Hippocampal formation (tissue), 2 donors: Measurements from ENCODE around the gene HIC1.

Experiments
- DNase-seq, 2 donors: peaks; one replicate each; lab custom pipeline; 2025; lab: John Stamatoyannopoulos, UW

HIC1 gene

DNA sequence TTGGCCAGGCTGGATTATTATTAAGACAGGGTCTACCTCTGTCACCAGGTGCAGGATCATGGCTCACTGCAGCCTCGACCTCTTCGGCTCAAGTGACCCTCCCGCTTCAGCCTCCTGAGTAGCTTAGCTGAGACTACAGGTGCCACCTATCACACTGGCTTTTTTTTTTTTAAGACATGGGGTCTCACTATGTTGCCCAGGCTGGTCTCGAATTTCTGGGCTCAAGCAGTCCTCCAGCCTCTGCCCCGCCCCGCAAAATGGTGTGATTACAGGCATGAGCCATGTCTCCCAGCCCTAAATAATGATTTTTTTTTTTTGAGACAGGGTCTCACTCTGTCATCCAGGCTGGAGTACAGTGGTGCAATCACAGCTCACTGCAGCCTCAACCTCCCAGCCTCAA is 7.3 kb upstream of the HIC1 start:
- DNase-seq, result no peak

DNA sequence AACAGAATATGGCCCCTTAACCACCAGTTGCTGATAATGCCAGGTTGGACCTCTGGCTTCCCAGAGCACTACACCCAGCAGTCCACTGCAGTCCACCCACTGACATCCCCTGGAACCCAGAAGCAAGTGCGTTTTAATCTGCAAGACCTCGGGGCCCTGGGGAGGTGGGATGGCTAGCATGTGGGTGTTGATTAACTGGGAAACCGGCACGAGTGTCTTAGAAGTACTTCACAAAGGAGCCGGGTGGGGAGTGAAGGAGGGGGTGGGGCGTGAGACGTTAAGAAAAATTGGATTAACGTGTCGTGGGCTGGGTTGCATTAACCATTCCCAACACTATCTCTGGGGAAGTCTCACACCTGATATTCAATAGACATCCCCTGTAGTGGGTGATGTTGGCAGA is 6.1 kb upstream of the HIC1 start:
- no peak for DNase-seq

DNA sequence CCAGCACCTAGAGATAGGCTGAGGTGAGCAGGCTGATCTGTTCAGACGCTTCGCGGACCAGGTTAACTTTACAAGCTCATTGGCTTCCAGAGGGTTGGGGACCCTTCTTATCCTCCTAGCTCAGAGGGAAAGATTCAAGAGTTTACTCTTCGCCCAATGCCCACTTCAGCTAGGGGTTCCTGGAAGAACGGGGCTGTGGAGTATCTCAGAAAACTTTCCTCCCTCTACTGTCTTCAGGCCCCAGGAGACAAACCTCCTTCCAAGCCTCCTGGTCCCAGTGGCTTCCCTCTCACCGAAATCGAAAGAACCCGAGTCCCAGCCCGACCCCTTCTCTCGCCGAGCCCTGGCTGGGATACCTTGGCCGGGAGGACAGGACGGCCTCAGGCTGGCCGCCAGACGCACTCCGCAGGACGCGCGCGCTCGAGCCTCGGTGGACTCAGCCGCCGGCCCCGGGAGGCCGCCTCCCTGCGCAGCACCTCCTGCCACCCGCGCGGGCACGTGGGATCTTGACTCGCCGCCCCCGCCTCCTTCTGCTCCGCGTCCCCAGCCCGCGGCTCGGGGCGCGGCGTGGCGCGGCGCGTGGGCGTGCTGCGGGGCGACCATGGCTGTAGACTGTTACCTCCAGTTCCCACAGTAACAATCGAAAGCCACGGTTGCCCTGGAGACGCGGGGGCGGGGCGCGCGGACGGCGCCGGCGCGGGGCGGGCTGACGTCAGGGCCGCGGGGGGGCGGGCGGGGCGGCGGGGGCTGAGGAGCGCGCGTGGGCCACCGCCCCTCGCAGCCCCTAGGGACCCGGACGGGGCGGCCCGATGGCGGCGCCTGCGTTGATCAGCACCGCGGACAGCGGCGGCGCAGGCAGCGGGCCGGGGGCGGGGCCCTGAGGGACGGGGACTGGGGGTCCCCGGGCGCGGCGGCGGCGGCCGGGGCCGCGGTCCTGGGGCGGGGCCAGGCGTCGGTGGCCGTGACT is 5.3 kb upstream of the HIC1 start:
- peak; percentile 54 to 59 for DNase-seq

DNA sequence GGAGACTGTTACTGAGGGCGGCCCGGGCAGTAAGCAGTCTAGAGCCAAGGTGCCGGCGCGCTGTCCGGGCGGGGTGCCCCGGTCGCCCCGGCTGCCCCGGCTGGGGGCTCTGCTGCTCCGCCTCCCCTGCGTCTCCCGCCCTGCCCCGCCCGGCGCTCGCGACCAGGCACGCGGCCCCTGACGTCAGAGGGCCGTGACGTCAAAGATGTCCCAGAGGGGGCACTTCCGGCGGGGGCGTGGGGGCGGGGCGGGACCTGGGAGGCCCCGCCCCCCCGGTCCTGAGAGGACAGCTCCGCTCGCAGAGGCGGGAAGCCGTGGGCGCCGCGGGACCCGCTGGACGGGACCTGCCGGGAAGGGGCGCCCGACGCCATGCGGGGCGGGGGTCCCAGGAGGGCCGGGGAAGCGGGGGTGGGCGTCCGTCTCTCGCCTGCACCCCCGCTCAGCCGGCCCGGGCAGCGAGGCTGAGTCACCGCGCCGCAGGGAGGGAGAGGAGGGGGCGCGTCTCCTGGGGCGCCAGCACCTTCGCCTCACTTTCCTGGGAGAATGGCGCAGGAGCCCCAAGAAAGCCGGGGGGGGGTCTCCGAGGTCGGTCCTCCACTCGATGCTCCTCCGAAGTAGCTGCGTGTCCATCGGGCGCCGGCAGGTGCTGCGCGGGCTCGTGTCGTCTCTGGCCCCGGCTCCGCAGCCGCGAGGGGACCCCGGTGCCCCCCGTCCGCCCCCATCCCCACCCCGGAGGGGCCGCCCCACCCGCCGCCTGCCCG is 4.4 kb upstream of the HIC1 start:
- peak in 1 of 2 donors; percentile 36 for DNase-seq

DNA sequence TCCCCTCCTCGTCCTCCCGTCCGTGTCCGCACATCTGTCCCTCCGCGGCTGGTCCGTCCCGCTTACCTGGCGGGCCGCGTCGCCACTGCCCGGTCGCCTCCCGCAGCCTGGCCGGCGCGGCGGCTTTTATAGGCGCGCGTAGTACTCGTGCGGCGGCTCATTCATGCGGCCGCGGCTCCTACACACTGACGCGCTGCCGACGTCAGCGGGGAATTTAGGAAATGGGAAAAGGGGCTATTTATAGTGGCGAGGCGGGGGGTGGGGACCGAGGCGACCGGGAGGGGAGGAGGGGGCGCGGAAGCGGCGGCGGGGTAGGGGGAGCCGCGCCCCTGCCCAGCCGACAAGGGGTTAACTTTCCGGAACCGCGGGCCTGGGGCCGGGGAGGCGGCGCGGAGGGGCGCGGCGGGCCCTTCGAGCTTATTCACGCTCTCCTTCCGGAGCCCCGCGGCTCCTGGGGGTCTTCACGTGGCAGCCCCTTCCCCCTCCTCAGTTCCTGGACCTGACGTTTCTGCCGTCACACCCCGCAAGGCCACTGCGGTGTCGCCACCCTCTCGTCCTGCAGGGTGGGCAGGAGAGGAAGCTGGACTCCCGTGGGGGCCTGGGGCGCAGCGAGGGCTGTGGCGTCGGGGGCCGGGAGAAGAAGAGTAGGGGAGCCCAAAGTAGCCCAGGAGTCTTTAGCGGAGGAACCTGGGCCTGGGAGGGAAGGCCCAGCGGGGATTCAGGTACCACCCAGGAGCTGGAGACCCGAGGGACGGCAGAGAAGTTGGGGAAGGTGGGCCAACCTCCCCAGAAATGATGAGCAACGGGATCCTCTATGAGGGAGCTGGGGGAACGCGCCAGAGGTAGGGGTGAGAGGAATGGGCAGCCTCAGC is 3.6 kb upstream of the HIC1 start:
- no peak for DNase-seq

DNA sequence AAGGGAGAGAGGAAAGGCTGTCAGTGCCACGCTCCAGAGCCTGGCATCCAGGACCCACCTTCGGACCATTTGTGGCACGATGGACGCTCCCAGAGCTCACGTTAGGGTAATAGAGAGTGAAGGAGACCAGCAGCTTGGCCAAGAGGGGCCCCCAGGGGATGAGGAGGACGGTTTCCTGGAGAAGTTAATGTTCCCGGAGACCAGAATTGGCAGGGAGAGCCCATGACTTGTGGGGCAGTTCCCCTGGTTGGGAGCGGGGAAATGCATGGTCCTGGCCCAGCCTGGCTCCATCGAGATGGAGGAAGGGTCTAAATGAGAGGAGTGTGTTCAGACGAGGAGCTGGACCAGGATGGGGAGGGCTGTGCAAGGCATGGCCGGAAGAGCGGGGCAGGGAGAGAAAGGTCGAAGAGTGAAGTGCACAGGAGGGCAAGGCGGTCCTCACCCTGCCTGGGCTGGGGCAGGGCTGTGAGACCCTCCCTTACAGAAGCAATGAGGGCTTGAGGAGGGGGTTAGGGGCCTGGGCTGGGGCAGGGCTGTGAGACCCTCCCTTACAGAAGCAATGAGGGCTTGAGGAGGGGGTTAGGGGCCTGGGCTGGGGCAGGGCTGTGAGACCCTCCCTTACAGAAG is 2.9 kb upstream of the HIC1 start:
- no peak for DNase-seq

DNA sequence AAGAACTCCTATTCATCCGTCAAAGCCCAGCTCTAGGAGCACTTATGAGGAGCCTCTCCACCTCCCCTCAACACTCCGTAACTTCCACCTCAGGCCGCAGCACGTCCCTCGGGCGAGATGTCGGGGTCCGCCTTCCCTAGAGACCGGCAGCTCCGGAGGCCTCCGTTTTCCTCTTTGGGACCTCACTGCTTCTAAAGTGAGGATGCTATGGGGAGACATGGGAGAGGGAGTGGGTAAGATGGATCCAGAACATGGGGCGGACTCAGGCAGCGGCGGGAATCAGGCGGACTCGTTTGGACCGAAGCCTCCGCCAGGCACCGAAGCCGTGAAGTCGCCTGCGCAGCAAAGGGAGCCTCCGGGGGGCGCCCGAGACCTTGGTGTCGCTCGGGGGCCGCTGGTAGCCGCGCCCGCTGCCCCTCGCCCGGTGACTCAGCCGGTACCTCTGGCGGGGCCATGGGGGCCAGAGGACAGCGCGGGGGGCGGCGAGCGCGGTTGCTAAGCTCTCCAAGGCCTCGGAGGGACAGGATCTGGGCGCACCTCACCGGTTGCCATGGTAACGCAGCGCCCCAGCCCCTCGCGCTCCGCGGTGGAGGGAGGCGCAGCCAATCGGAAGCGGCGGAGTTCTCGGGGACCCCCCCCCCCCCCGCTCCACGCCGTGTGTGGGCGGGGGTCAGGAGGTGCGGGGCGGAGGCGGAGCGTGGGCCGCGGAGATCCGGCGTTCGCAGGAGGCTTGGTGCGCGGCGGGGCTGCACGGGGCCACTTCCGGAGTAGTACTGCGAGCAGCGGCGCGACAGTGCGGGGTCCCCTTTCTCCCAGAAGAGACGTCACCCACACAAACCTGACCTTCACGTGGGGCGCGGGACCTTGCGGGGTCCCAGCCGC is 1.3 kb upstream of the HIC1 start:
- DNase-seq, result peak; percentile 17 to 61

DNA sequence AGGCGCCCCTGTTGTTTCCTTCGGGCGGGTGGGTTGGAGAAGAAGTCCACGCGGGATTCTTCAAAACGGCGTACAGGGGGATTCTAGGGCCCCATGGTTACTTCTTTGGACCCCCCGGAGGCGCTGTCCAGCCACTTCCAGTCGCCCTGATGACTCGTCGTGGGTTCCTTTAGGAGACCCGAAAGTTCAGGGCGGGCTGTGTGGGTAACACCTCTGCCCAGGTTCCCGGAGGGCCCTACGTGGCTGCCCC is 716 bp upstream of the HIC1 start:
- DNase-seq, result no peak

DNA sequence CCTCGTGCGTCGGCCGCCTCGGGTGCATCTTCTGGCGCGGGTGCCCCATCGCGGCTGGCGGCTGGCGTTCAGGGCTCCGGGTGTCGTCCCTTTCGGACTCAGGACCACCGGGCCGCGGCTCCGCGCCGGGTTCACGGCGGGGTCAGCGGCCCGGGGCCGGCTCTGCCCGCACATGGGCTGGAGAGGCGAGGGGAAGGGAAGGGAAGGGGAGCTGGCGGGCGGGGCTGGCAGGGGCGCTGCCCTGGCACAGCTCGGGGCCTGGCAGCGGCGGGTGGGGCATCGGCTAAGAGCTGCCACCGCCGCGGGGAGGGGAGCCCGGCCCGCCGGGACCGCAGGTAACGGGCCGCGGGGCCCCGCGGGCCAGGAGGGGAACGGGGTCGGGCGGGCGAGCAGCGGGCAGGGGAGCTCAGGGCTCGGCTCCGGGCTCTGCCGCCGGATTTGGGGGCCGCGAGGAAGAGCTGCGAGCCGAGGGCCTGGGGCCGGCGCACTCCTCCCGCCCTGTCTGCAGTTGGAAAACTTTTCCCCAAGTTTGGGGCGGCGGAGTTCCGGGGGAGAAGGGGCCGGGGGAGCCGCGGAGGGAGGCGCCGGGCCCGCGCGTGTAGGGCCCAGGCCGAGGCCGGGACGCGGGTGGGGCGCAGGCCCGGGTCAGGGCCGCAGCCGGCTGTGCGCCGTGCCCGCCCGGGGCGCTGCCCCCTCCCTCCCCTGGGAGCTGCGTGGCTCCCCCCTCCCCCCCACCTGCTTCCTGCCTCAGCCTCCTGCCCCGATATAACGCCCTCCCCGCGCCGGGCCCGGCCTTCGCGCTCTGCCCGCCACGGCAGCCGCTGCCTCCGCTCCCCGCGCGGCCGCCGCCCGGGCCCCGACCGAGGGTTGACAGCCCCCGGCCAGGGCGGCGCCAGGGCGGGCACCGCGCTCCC is 646 bp downstream of the HIC1 start:
- DNase-seq, result no peak

DNA sequence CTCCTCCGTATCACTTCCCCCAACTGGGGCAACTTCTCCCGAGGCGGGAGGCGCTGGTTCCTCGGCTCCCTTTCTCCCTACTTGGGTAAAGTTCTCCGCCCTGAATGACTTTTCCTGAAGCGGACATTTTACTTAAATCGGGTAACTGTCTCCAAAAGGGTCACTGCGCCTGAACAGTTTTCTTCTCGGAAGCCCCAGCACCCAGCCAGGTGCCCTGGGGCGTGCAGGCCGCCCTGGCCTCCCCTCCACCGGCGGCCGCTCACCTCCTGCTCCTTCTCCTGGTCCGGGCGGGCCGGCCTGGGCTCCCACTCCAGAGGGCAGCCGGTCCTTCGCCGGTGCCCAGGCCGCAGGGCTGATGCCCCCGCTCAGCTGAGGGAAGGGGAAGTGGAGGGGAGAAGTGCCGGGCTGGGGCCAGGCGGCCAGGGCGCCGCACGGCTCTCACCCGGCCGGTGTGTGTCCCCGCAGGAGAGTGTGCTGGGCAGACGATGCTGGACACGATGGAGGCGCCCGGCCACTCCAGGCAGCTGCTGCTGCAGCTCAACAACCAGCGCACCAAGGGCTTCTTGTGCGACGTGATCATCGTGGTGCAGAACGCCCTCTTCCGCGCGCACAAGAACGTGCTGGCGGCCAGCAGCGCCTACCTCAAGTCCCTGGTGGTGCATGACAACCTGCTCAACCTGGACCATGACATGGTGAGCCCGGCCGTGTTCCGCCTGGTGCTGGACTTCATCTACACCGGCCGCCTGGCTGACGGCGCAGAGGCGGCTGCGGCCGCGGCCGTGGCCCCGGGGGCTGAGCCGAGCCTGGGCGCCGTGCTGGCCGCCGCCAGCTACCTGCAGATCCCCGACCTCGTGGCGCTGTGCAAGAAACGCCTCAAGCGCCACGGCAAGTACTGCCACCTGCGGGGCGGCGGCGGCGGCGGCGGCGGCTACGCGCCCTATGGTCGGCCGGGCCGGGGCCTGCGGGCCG is 1.6 kb downstream of the HIC1 start:
- no peak for DNase-seq

DNA sequence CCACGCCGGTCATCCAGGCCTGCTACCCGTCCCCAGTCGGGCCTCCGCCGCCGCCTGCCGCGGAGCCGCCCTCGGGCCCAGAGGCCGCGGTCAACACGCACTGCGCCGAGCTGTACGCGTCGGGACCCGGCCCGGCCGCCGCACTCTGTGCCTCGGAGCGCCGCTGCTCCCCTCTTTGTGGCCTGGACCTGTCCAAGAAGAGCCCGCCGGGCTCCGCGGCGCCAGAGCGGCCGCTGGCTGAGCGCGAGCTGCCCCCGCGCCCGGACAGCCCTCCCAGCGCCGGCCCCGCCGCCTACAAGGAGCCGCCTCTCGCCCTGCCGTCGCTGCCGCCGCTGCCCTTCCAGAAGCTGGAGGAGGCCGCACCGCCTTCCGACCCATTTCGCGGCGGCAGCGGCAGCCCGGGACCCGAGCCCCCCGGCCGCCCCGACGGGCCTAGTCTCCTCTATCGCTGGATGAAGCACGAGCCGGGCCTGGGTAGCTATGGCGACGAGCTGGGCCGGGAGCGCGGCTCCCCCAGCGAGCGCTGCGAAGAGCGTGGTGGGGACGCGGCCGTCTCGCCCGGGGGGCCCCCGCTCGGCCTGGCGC is 2.4 kb downstream of the HIC1 start:
- DNase-seq, result no peak

DNA sequence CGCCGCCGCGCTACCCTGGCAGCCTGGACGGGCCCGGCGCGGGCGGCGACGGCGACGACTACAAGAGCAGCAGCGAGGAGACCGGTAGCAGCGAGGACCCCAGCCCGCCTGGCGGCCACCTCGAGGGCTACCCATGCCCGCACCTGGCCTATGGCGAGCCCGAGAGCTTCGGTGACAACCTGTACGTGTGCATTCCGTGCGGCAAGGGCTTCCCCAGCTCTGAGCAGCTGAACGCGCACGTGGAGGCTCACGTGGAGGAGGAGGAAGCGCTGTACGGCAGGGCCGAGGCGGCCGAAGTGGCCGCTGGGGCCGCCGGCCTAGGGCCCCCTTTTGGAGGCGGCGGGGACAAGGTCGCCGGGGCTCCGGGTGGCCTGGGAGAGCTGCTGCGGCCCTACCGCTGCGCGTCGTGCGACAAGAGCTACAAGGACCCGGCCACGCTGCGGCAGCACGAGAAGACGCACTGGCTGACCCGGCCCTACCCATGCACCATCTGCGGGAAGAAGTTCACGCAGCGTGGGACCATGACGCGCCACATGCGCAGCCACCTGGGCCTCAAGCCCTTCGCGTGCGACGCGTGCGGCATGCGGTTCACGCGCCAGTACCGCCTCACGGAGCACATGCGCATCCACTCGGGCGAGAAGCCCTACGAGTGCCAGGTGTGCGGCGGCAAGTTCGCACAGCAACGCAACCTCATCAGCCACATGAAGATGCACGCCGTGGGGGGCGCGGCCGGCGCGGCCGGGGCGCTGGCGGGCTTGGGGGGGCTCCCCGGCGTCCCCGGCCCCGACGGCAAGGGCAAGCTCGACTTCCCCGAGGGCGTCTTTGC is 3.1 kb downstream of the HIC1 start:
- DNase-seq, result no peak

DNA sequence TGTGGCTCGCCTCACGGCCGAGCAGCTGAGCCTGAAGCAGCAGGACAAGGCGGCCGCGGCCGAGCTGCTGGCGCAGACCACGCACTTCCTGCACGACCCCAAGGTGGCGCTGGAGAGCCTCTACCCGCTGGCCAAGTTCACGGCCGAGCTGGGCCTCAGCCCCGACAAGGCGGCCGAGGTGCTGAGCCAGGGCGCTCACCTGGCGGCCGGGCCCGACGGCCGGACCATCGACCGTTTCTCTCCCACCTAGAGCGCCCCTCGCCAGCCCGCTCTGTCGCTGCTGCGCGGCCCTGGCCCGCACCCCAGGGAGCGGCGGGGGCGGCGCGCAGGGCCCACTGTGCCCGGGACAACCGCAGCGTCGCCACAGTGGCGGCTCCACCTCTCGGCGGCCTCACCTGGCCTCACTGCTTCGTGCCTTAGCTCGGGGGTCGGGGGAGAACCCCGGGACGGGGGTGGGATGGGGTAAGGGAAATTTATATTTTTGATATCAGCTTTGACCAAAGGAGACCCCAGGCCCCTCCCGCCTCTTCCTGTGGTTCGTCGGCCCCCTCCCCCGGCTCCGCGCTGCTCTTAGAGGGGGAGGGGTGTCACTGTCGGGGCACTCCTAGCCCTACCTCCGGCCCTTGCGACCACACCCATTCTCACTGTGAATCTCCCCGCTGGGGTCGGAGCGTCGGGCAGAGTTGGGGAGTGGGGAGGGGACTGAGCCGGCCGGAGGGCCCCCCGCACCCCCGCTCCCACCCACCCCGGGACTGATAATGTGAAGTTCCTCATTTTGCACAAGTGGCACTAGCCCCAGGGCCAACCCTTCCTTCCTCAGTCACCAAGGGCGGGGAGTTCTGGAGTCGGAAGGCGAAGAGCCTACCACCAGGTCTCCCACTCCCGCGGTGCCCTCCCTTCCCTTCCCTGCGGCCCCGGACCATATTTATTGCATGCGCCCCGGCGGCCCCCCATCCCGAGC is 4.0 kb downstream of the HIC1 start:
- no peak for DNase-seq

DNA sequence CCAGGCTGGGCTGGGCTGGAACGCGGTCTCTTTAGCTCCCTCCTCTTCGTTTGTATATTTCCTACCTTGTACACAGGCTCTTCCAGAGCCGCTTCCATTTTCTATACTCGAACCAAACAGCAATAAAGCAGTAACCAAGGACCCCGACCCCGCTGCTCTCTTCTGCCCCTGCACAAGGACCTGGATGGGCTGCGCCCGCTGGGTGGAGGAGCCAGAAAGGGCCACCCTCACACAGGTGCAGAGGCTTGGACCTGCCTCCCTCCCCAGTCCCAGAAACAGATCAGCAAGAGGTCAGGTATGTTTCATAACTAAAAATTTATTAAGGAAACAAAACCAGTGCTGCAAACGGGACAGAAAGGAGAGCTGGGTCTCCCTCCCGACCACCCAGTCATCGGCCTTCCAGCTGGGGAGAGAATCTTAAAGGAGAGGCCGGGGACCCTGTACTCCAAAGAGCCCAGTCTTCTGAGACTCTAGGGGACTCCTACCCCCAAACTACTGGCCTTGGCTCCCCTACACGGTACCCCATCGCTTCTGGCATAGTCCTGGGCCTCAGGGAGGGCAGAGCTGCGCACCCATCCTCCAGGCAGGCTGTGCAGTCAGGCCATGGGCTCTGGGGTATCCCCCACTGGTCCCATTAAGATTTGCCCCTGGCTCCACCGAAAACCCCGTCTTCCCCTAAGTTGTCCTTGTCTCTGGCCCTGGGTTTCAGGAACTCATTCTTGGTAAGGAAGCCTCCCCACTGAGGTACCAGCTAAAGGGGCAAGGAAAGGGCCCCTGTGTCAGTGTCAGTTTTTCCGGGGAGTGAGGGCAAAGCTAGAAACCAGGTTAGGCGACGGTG is 4.9 kb downstream of the HIC1 start:
- no peak for DNase-seq

DNA sequence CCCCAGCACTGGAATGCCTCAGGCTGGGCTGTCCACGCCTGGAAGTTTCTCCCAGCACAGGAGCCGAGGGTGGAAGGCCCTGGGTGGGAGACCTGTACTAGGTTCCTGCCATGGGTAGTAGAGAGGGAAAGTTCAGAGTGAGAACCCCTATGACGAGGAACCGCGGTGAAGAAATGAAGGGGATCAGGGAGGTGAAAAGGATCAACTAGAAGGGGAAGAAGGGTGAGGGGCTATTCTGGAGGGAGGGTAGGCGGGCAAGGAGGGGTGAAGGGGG is 5.4 kb downstream of the HIC1 start:
- DNase-seq, result no peak
